Fibroblast of pulmonary artery (primary cell): ENCODE results near the gene EEF2KMT.

Experiments used
- DNase-seq: peaks from one replicate; pipeline ENCODE4 v3.0.0-alpha.2; 2010; ENCODE audit warnings: low read depth
- H3K4me3 ChIP-seq: replicated peaks from 2 replicates; pipeline ENCODE4 v1.5.1; 2011; ENCODE audit warnings: low read depth, mild to moderate bottlenecking, control low read depth, low read length, moderate library complexity
- CTCF ChIP-seq: IDR thresholded peaks from 2 replicates; pipeline ENCODE4 v1.5.1; 2011; ENCODE audit warnings: mild to moderate bottlenecking, control low read depth, low read length, inconsistent platforms; ENCODE audit errors: missing control alignments

Gene EEF2KMT

GRCh38 chr16:5064915-5065314, 32.7 kb downstream of the EEF2KMT start:
- H3K4me3 ChIP-seq, result no peak overlapping the region
- no peak for TF ChIP-seq CTCF
- no peak for DNase-seq

- H3K4me3 ChIP-seq, result no peak overlapping the region
Measured at GRCh38 chr16:5062790-5063765, 34.5 kb downstream of the EEF2KMT start.

GRCh38 chr16:5062051-5062450, 35.5 kb downstream of the EEF2KMT start:
- no peak overlapping the region for H3K4me3 ChIP-seq
- TF ChIP-seq CTCF, result no peak
- DNase-seq, result no peak

More at GRCh38 chr16:5062790-5063765, 34.5 kb downstream of the EEF2KMT start:
- DNase-seq, result no peak
- no peak for TF ChIP-seq CTCF

- no peak overlapping the region for H3K4me3 ChIP-seq
- no peak for TF ChIP-seq CTCF
Measured at GRCh38 chr16:5060073-5060641, 37.4 kb downstream of the EEF2KMT start.

GRCh38 chr16:5059386-5060072, 38.1 kb downstream of the EEF2KMT start:
- TF ChIP-seq CTCF, result no peak
- DNase-seq, result no peak
- no peak overlapping the region for H3K4me3 ChIP-seq

More at GRCh38 chr16:5060073-5060641, 37.4 kb downstream of the EEF2KMT start:
- no peak for DNase-seq

GRCh38 chr16:5058476-5058875, 39.1 kb downstream of the EEF2KMT start:
- peak; percentile 40 for TF ChIP-seq CTCF
- DNase-seq, result peak; percentile 38
- no peak overlapping the region for H3K4me3 ChIP-seq
